ENCODE results near the gene DHX58. TPM values are rescaled to one million over a fixed set of nuclear protein-coding genes. Genes with fewer than 3 reads are reported as not detected.

Gene DHX58
- total and polyA plus RNA-seq, 2 donors = 7.6 to 16.1 TPM

GRCh38 chr17:42055496-42055895, 57.0 kb downstream of the DHX58 start:
- Histone ChIP-seq H3K36me3 (ENCODE audit: insufficient read depth) (no peaks in the 10 kb centered on the region), H3K4me3 (ENCODE audit: low read depth, low read length) (no peak overlapping the region), H3K27ac (ENCODE audit: low read depth) (no peak overlapping the region), H3K4me1 (ENCODE audit: insufficient read depth) (no peaks in the 10 kb centered on the region)
- 33% methylated on average over 6 of the region's 6 CpGs for WGBS
- no peak for DNase-seq (ENCODE audit: extremely low spot score)

DNA sequence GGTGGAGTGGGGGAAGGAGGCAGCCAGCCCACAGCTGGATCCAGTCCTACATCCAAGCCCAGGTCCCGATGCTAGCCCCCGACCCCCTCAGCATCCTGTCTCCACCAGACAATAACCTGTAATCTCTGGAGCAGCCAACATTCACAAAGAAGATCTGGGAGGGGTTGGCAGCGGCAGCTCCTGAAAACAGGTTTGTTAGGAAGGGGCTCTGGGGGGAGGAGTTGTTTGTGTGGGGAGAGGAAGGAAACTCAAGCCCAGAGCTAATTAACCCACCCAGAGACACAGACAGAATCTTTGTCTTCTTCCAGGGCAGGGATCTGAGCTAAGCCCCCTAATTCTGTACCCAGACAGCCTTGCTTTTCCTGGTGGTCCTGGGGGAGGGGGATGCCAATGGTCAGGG, 57.5 kb downstream of the DHX58 start:
- 16% methylated on average over 3 of the region's 3 CpGs for WGBS
- H3K36me3 ChIP-seq (ENCODE audit: insufficient read depth) = no peaks in the 10 kb centered on the region

GRCh38 chr17:42053731-42054500, 58.6 kb downstream of the DHX58 start:
- 15% methylated on average over 12 of the region's 12 CpGs for WGBS

More for the DNA sequence above, 57.5 kb downstream of the DHX58 start:
- no peaks in the 10 kb centered on the region for H3K4me1 ChIP-seq (ENCODE audit: insufficient read depth)
- no peak overlapping the region for H3K27ac ChIP-seq (ENCODE audit: low read depth)
- DNase-seq (ENCODE audit: extremely low spot score) = no peak
- no peak overlapping the region for H3K4me3 ChIP-seq (ENCODE audit: low read depth, low read length)

GRCh38 chr17:42052346-42052877, 60.1 kb downstream of the DHX58 start:
- Histone ChIP-seq H3K4me1 (ENCODE audit: insufficient read depth) (no peaks in the 10 kb centered on the region), H3K36me3 (ENCODE audit: insufficient read depth) (no peaks in the 10 kb centered on the region), H3K4me3 (ENCODE audit: low read depth, low read length) (no peak overlapping the region), H3K27ac (ENCODE audit: low read depth) (no peak overlapping the region)
- DNase-seq (ENCODE audit: extremely low spot score) = no peak
- 75% methylated on average over 6 of the region's 6 CpGs for WGBS

More at GRCh38 chr17:42053731-42054500, 58.6 kb downstream of the DHX58 start:
- Histone ChIP-seq H3K27ac (ENCODE audit: low read depth) (no peak overlapping the region), H3K36me3 (ENCODE audit: insufficient read depth) (no peaks in the 10 kb centered on the region), H3K4me1 (ENCODE audit: insufficient read depth) (no peaks in the 10 kb centered on the region), H3K4me3 (ENCODE audit: low read depth, low read length) (no peak overlapping the region)
- no peak for DNase-seq (ENCODE audit: extremely low spot score)

DNA sequence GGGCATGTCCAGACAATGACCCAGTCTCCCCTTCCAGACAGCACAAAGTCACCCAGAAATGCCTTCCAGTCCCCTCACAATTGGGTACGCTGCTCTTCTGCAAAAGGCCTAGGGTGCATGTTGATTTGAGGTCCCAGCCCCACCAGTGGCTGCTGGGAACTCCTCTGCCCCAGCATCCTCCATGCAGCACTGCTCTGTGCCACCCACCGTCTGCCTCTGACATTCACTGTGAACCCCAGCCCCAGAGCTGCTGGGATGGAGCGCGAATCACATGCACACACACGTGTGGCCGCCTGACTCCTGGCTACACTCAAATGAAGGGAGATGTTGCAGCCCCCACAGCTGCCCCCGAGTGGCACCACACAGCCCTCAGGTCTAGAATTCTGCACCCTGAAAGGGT, 60.9 kb downstream of the DHX58 start:
- 87% methylated on average over 7 of the region's 7 CpGs for WGBS
- DNase-seq (ENCODE audit: extremely low spot score) = no peak
- Histone ChIP-seq H3K27ac (ENCODE audit: low read depth) (no peak overlapping the region), H3K4me3 (ENCODE audit: low read depth, low read length) (no peak overlapping the region), H3K36me3 (ENCODE audit: insufficient read depth) (no peaks in the 10 kb centered on the region), H3K4me1 (ENCODE audit: insufficient read depth) (no peaks in the 10 kb centered on the region)

Other genes with a start within 250 kb of the DHX58 start
- 35.0 TPM for gene KLHL11, start 247.3 kb downstream of the DHX58 start, total RNA-seq
- gene KLHL11, start 247.3 kb downstream of the DHX58 start, polyA plus RNA-seq = 3.8 TPM
- gene ACLY, start 193.8 kb downstream of the DHX58 start, total RNA-seq = 64.1 TPM
- 51.7 TPM for gene ACLY, start 193.8 kb downstream of the DHX58 start, polyA plus RNA-seq
- gene ODAD4, start 182.1 kb downstream of the DHX58 start, total RNA-seq = 1.4 TPM
- 2.0 TPM for gene ODAD4, start 182.1 kb downstream of the DHX58 start, polyA plus RNA-seq
- gene CNP, start 145.9 kb downstream of the DHX58 start, total RNA-seq = 28.7 TPM
- gene CNP, start 145.9 kb downstream of the DHX58 start, polyA plus RNA-seq = 66.6 TPM
- gene DNAJC7, start 95.3 kb downstream of the DHX58 start, total RNA-seq = 69.9 TPM
- gene DNAJC7, start 95.3 kb downstream of the DHX58 start, polyA plus RNA-seq = 55.2 TPM
- 14.4 TPM for gene NKIRAS2, start 92.6 kb downstream of the DHX58 start, total RNA-seq
- 52.0 TPM for gene NKIRAS2, start 92.6 kb downstream of the DHX58 start, polyA plus RNA-seq
- 0.95 TPM for gene C17orf113, start 62.1 kb downstream of the DHX58 start, total RNA-seq
- 1.5 TPM for gene C17orf113, start 62.1 kb downstream of the DHX58 start, polyA plus RNA-seq
- 1.2 TPM for gene ZNF385C, start 14.2 kb downstream of the DHX58 start, total RNA-seq
- 0.65 TPM for gene ZNF385C, start 14.2 kb downstream of the DHX58 start, polyA plus RNA-seq
- gene KAT2A, start 8.7 kb upstream of the DHX58 start, total RNA-seq = 14.1 TPM
- 44.3 TPM for gene KAT2A, start 8.7 kb upstream of the DHX58 start, polyA plus RNA-seq
- gene HSPB9, start 10.1 kb upstream of the DHX58 start, total RNA-seq = not detected
- gene HSPB9, start 10.1 kb upstream of the DHX58 start, polyA plus RNA-seq = 0.11 TPM
- 40.5 TPM for gene RAB5C, start 42.3 kb upstream of the DHX58 start, total RNA-seq
- 198 TPM for gene RAB5C, start 42.3 kb upstream of the DHX58 start, polyA plus RNA-seq
- gene KCNH4, start 68.4 kb upstream of the DHX58 start, total RNA-seq = 0.79 TPM
- gene KCNH4, start 68.4 kb upstream of the DHX58 start, polyA plus RNA-seq = 0.49 TPM
- not detected for gene HCRT, start 72.7 kb upstream of the DHX58 start, total RNA-seq
- not detected for gene HCRT, start 72.7 kb upstream of the DHX58 start, polyA plus RNA-seq
- gene GHDC, start 81.8 kb upstream of the DHX58 start, total RNA-seq = 6.7 TPM
- 32.0 TPM for gene GHDC, start 81.8 kb upstream of the DHX58 start, polyA plus RNA-seq
- 37.6 TPM for gene STAT5B, start 163.7 kb upstream of the DHX58 start, total RNA-seq
- 66.3 TPM for gene STAT5B, start 163.7 kb upstream of the DHX58 start, polyA plus RNA-seq
- gene STAT5A, start 175.8 kb upstream of the DHX58 start, total RNA-seq = 14.9 TPM
- gene STAT5A, start 175.8 kb upstream of the DHX58 start, polyA plus RNA-seq = 34.0 TPM